ENCODE measurements around the gene FAF2.

FAF2 gene

GRCh38 chr5:176513788-176514187 is 65.6 kb downstream of the FAF2 start:
- Histone ChIP-seq H3K27ac (ENCODE audit: low read depth, low read length) (no peak overlapping the region), H3K36me3 (ENCODE audit: insufficient read depth, low read length) (peaks cover 11% of the 10 kb centered on the region; the same call in 1 of the 2 replicates), H3K9ac (ENCODE audit: low read depth, low read length) (no peak overlapping the region), H3K27me3 (ENCODE audit: insufficient read depth, low read length) (no peaks in the 10 kb centered on the region), H3K9me3 (ENCODE audit: insufficient read depth, low read depth, low read length) (no peaks in the 10 kb centered on the region), H3K4me3 (ENCODE audit: low read length) (no peak overlapping the region), H3K4me1 (ENCODE audit: insufficient read depth, low read length) (no peaks in the 10 kb centered on the region)
- WGBS: 90% methylated on average over 12 of the region's 12 CpGs

- H3K36me3 ChIP-seq (ENCODE audit: insufficient read depth, low read length): peaks cover 4% of the 10 kb centered on the region; the same call in 1 of the 2 replicates
- no peaks in the 10 kb centered on the region for H3K9me3 ChIP-seq (ENCODE audit: insufficient read depth, low read depth, low read length)
- H3K4me1 ChIP-seq (ENCODE audit: insufficient read depth, low read length): no peaks in the 10 kb centered on the region
- no peak overlapping the region for H3K4me3 ChIP-seq (ENCODE audit: low read length)
- 92% methylated on average over 11 of the region's 11 CpGs for WGBS
- H3K27me3 ChIP-seq (ENCODE audit: insufficient read depth, low read length): no peaks in the 10 kb centered on the region
- H3K9ac ChIP-seq (ENCODE audit: low read depth, low read length): no peak overlapping the region
- H3K27ac ChIP-seq (ENCODE audit: low read depth, low read length): no peak overlapping the region
Measured at GRCh38 chr5:176514244-176514950, 66.2 kb downstream of the FAF2 start.

GRCh38 chr5:176515396-176515795 is 67.2 kb downstream of the FAF2 start:
- no peaks in the 10 kb centered on the region for H3K36me3 ChIP-seq (ENCODE audit: insufficient read depth, low read length)
- H3K4me3 ChIP-seq (ENCODE audit: low read length): no peak overlapping the region
- 87% methylated on average over 4 of the region's 4 CpGs for WGBS
- no peaks in the 10 kb centered on the region for H3K4me1 ChIP-seq (ENCODE audit: insufficient read depth, low read length)
- no peaks in the 10 kb centered on the region for H3K27me3 ChIP-seq (ENCODE audit: insufficient read depth, low read length)
- no peak overlapping the region for H3K27ac ChIP-seq (ENCODE audit: low read depth, low read length)
- H3K9ac ChIP-seq (ENCODE audit: low read depth, low read length): no peak overlapping the region
- H3K9me3 ChIP-seq (ENCODE audit: insufficient read depth, low read depth, low read length): no peaks in the 10 kb centered on the region

GRCh38 chr5:176517053-176517661 is 69.0 kb downstream of the FAF2 start:
- Histone ChIP-seq H3K36me3 (ENCODE audit: insufficient read depth, low read length) (no peaks in the 10 kb centered on the region), H3K9ac (ENCODE audit: low read depth, low read length) (no peak overlapping the region), H3K27me3 (ENCODE audit: insufficient read depth, low read length) (no peaks in the 10 kb centered on the region), H3K9me3 (ENCODE audit: insufficient read depth, low read depth, low read length) (no peaks in the 10 kb centered on the region), H3K4me3 (ENCODE audit: low read length) (no peak overlapping the region), H3K27ac (ENCODE audit: low read depth, low read length) (no peak overlapping the region), H3K4me1 (ENCODE audit: insufficient read depth, low read length) (no peaks in the 10 kb centered on the region)
- WGBS: 92% methylated on average over 7 of the region's 7 CpGs

GRCh38 chr5:176519810-176520720 is 71.9 kb downstream of the FAF2 start:
- H3K4me1 ChIP-seq (ENCODE audit: insufficient read depth, low read length): no peaks in the 10 kb centered on the region
- H3K27ac ChIP-seq (ENCODE audit: low read depth, low read length): no peak overlapping the region
- no peaks in the 10 kb centered on the region for H3K9me3 ChIP-seq (ENCODE audit: insufficient read depth, low read depth, low read length)
- no peak overlapping the region for H3K4me3 ChIP-seq (ENCODE audit: low read length)
- WGBS: 82% methylated on average over 14 of the region's 16 CpGs
- no peak overlapping the region for H3K9ac ChIP-seq (ENCODE audit: low read depth, low read length)
- H3K27me3 ChIP-seq (ENCODE audit: insufficient read depth, low read length): no peaks in the 10 kb centered on the region
- no peaks in the 10 kb centered on the region for H3K36me3 ChIP-seq (ENCODE audit: insufficient read depth, low read length)

GRCh38 chr5:176521286-176521685 is 73.1 kb downstream of the FAF2 start:
- no peaks in the 10 kb centered on the region for H3K4me1 ChIP-seq (ENCODE audit: insufficient read depth, low read length)
- no peaks in the 10 kb centered on the region for H3K9me3 ChIP-seq (ENCODE audit: insufficient read depth, low read depth, low read length)
- WGBS: 78% methylated on average over 7 of the region's 7 CpGs
- H3K4me3 ChIP-seq (ENCODE audit: low read length): no peak overlapping the region
- no peaks in the 10 kb centered on the region for H3K36me3 ChIP-seq (ENCODE audit: insufficient read depth, low read length)
- no peak overlapping the region for H3K27ac ChIP-seq (ENCODE audit: low read depth, low read length)
- H3K9ac ChIP-seq (ENCODE audit: low read depth, low read length): no peak overlapping the region
- H3K27me3 ChIP-seq (ENCODE audit: insufficient read depth, low read length): no peaks in the 10 kb centered on the region

GRCh38 chr5:176521699-176522263 is 73.6 kb downstream of the FAF2 start:
- H3K9ac ChIP-seq (ENCODE audit: low read depth, low read length): no peak overlapping the region
- 0 out of 2 replicates have a peak, but pooled peaks cover 4% of the 10 kb centered on the region for H3K36me3 ChIP-seq (ENCODE audit: insufficient read depth, low read length)
- H3K4me3 ChIP-seq (ENCODE audit: low read length): no peak overlapping the region
- H3K27ac ChIP-seq (ENCODE audit: low read depth, low read length): no peak overlapping the region
- H3K9me3 ChIP-seq (ENCODE audit: insufficient read depth, low read depth, low read length): no peaks in the 10 kb centered on the region
- H3K4me1 ChIP-seq (ENCODE audit: insufficient read depth, low read length): no peaks in the 10 kb centered on the region
- whole genome bisulfite sequencing: 71% methylated on average over 10 of the region's 10 CpGs
- H3K27me3 ChIP-seq (ENCODE audit: insufficient read depth, low read length): no peaks in the 10 kb centered on the region

GRCh38 chr5:176524138-176524537 is 76.0 kb downstream of the FAF2 start:
- WGBS: 95% methylated on average over 6 of the region's 6 CpGs
- Histone ChIP-seq H3K4me1 (ENCODE audit: insufficient read depth, low read length) (no peaks in the 10 kb centered on the region), H3K36me3 (ENCODE audit: insufficient read depth, low read length) (peaks cover 27% of the 10 kb centered on the region), H3K27me3 (ENCODE audit: insufficient read depth, low read length) (no peaks in the 10 kb centered on the region), H3K9me3 (ENCODE audit: insufficient read depth, low read depth, low read length) (no peaks in the 10 kb centered on the region), H3K4me3 (ENCODE audit: low read length) (no peak overlapping the region), H3K9ac (ENCODE audit: low read depth, low read length) (no peak overlapping the region), H3K27ac (ENCODE audit: low read depth, low read length) (no peak overlapping the region)

GRCh38 chr5:176524987-176525386 is 76.8 kb downstream of the FAF2 start:
- 97% methylated on average over 15 of the region's 15 CpGs for WGBS
- Histone ChIP-seq H3K27me3 (ENCODE audit: insufficient read depth, low read length) (no peaks in the 10 kb centered on the region), H3K9me3 (ENCODE audit: insufficient read depth, low read depth, low read length) (no peaks in the 10 kb centered on the region), H3K36me3 (ENCODE audit: insufficient read depth, low read length) (peaks cover 34% of the 10 kb centered on the region), H3K9ac (ENCODE audit: low read depth, low read length) (no peak overlapping the region), H3K4me3 (ENCODE audit: low read length) (no peak overlapping the region), H3K4me1 (ENCODE audit: insufficient read depth, low read length) (no peaks in the 10 kb centered on the region), H3K27ac (ENCODE audit: low read depth, low read length) (no peak overlapping the region)

GRCh38 chr5:176525677-176526076 is 77.5 kb downstream of the FAF2 start:
- Histone ChIP-seq H3K4me1 (ENCODE audit: insufficient read depth, low read length) (no peaks in the 10 kb centered on the region), H3K36me3 (ENCODE audit: insufficient read depth, low read length) (peaks cover 38% of the 10 kb centered on the region), H3K27ac (ENCODE audit: low read depth, low read length) (no peak overlapping the region), H3K27me3 (ENCODE audit: insufficient read depth, low read length) (no peaks in the 10 kb centered on the region), H3K4me3 (ENCODE audit: low read length) (no peak overlapping the region), H3K9ac (ENCODE audit: low read depth, low read length) (no peak overlapping the region), H3K9me3 (ENCODE audit: insufficient read depth, low read depth, low read length) (no peaks in the 10 kb centered on the region)
- WGBS: 94% methylated on average over 9 of the region's 9 CpGs

GRCh38 chr5:176526462-176526861 is 78.3 kb downstream of the FAF2 start:
- Histone ChIP-seq H3K27ac (ENCODE audit: low read depth, low read length) (no peak overlapping the region), H3K4me1 (ENCODE audit: insufficient read depth, low read length) (no peaks in the 10 kb centered on the region), H3K9ac (ENCODE audit: low read depth, low read length) (no peak overlapping the region), H3K27me3 (ENCODE audit: insufficient read depth, low read length) (no peaks in the 10 kb centered on the region), H3K36me3 (ENCODE audit: insufficient read depth, low read length) (peaks cover 46% of the 10 kb centered on the region), H3K4me3 (ENCODE audit: low read length) (no peak overlapping the region), H3K9me3 (ENCODE audit: insufficient read depth, low read depth, low read length) (no peaks in the 10 kb centered on the region)
- 97% methylated on average over 9 of the region's 9 CpGs for WGBS
